ENCODE results near the gene SGTA.

Gene SGTA

GRCh38 chr19:2744113-2744512, 39.0 kb downstream of the SGTA start:
- no peaks in the 10 kb centered on the region for H3K36me3 ChIP-seq
- H3K9me3 ChIP-seq: no peaks in the 10 kb centered on the region
- TF ChIP-seq CTCF (IDR thresholded peaks at IDR 0.05): no peak
- H3K4me3 ChIP-seq (ENCODE audit: low read depth in 1 of 2, low read length in 1 of 2): no peak overlapping the region
- H3K4me1 ChIP-seq (ENCODE audit: control insufficient read depth in 1 of 2, insufficient read depth in 1 of 2, low read depth in 1 of 2, low read length in 1 of 2): peaks cover 8 to 13% of the 10 kb centered on the region in 2 experiments
- H3K27me3 ChIP-seq: peaks cover 62% of the 10 kb centered on the region
- H3K27ac ChIP-seq: no peak overlapping the region

GRCh38 chr19:2743099-2743498, 40.0 kb downstream of the SGTA start:
- no peak overlapping the region for H3K27ac ChIP-seq
- no peaks in the 10 kb centered on the region for H3K36me3 ChIP-seq
- peaks cover 62% of the 10 kb centered on the region for H3K27me3 ChIP-seq
- no peak overlapping the region for H3K4me3 ChIP-seq (ENCODE audit: low read depth in 1 of 2, low read length in 1 of 2)
- H3K9me3 ChIP-seq: no peaks in the 10 kb centered on the region
- H3K4me1 ChIP-seq (ENCODE audit: control insufficient read depth in 1 of 2, insufficient read depth in 1 of 2, low read depth in 1 of 2, low read length in 1 of 2): peaks cover 15 to 22% of the 10 kb centered on the region in 2 experiments
- no peak for TF ChIP-seq CTCF (IDR thresholded peaks at IDR 0.05)

- peak overlapping the region; percentile 70 to 80 for H3K4me3 ChIP-seq (ENCODE audit: low read depth in 1 of 2, low read length in 1 of 2)
- H3K9me3 ChIP-seq: no peaks in the 10 kb centered on the region
- TF ChIP-seq CTCF (IDR thresholded peaks at IDR 0.05): no peak
Observed at GRCh38 chr19:2740314-2740656, 42.8 kb downstream of the SGTA start.

GRCh38 chr19:2739602-2740313, 43.3 kb downstream of the SGTA start, which contains the start of gene SLC39A3:
Gene SLC39A3, minus strand, starts transcription at chr19:2740017. Its CDS starts 2,760 bp downstream, at chr19:2737257.
- Histone ChIP-seq H3K27me3 (peaks cover 46% of the 10 kb centered on the region), H3K27ac (peak within 1 kb of the TSS; percentile 60), H3K9me3 (no peaks in the 10 kb centered on the region), H3K4me1 (ENCODE audit: control insufficient read depth in 1 of 2, insufficient read depth in 1 of 2, low read depth in 1 of 2, low read length in 1 of 2) (peaks cover 37 to 42% of the 10 kb centered on the region in 2 experiments), H3K36me3 (peaks cover 8% of the 10 kb centered on the region), H3K4me3 (ENCODE audit: low read depth in 1 of 2, low read length in 1 of 2) (peak within 1 kb of the TSS; percentile 70 to 80)
- peak; percentile 58 for TF ChIP-seq CTCF (IDR thresholded peaks at IDR 0.05)

More at GRCh38 chr19:2740314-2740656, 42.8 kb downstream of the SGTA start:
- H3K36me3 ChIP-seq: peaks cover 3% of the 10 kb centered on the region
- H3K4me1 ChIP-seq (ENCODE audit: control insufficient read depth in 1 of 2, insufficient read depth in 1 of 2, low read depth in 1 of 2, low read length in 1 of 2): peaks cover 37 to 42% of the 10 kb centered on the region in 2 experiments
- H3K27ac ChIP-seq: peak overlapping the region; percentile 60
- H3K27me3 ChIP-seq: peaks cover 50% of the 10 kb centered on the region

- Histone ChIP-seq H3K27me3 (peaks cover 17% of the 10 kb centered on the region), H3K4me1 (ENCODE audit: control insufficient read depth in 1 of 2, insufficient read depth in 1 of 2, low read depth in 1 of 2, low read length in 1 of 2) (peaks cover 37 to 42% of the 10 kb centered on the region in 2 experiments), H3K27ac (peak overlapping the region; percentile 70), H3K36me3 (peaks cover 39% of the 10 kb centered on the region), H3K9me3 (no peaks in the 10 kb centered on the region), H3K4me3 (ENCODE audit: low read depth in 1 of 2, low read length in 1 of 2) (peak overlapping the region; percentile 13 to 32)
- no peak for TF ChIP-seq CTCF (IDR thresholded peaks at IDR 0.05)
Observed at GRCh38 chr19:2736550-2737190, 46.4 kb downstream of the SGTA start.
